NCI-H1694 (cell line): Measurements from ENCODE around the gene SLC25A48.
"Not testable (repeated sequence)": the region's sequence is repeated elsewhere in the genome, so short reads cannot be mapped to it uniquely, and the experiment has no call there.

Experiments
- DNase-seq: peaks from one replicate; lab custom pipeline; 2025; lab: John Stamatoyannopoulos, UW

SLC25A48 gene

DNA sequence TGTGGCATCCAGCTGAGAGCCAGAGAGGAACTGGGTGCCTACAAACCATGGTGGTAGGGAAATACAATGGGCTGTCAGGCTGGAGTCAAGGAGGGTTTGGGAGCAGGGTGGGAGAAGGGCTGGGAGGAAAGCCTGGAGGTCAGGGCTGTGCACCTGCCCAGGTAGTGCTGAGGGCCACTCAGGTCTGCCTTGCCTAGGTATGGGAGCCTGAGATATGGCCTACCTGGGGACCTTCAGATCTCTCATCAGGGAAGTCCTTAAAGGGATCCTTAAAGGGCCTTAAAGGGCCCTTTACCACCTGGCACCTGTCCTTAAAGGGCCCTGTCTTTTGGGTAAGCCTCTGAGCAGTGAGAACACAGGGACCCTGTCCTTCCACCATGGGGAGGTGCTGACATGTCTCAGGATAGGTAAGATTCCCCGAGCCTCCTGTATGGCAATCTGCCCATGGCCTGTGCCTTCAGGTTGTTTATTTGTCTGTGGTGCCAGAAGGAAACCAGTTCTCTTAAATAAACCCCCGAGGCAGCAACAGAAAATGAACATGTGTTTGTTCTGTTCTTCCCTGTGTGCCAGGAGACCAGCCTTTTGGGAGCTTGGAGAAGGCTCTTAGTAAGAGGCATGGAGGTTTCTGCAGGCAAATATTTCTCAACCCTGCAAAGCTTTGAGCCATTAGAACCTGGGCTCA is 23.3 kb downstream of the SLC25A48 start:
- no peak for DNase-seq

DNA sequence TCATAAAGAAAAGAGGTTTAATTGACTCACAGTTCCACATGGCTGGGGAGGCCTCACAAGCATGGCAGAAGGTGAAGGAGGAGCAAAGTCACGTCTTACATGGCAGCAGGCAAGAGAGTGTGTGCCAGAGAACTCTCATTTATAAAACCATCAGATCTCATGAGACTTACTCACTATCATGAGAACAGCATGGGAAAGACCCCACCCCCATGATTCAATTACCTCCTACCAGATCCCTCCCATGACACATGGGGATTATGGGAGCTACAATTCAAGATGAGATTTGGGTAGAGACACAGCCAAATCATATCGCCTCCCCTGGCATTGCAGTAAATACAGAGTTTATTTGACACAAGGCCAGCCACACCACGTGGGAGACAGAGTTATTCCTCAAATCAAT is 24.7 kb downstream of the SLC25A48 start:
- not testable (repeated sequence) for DNase-seq

DNA sequence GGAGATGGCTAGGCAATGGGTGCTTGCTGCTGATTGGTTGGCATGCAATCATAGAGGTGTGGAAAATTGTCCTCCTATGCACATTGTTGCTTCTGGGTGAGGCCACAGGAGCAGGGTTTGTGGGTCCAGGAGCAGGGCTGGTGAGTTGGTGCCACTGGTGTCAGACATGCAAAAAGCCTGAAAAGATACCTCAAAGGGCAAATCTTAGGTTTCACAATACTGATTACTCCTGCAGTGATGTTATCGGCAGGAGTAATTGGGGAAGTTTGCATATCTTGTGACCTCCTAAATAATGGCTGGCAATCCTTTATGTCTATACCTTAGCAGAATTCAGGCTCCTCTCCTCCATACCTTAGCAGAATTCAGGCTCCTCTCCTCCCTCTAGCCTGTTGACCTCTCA is 25.2 kb downstream of the SLC25A48 start:
- no peak for DNase-seq

DNA sequence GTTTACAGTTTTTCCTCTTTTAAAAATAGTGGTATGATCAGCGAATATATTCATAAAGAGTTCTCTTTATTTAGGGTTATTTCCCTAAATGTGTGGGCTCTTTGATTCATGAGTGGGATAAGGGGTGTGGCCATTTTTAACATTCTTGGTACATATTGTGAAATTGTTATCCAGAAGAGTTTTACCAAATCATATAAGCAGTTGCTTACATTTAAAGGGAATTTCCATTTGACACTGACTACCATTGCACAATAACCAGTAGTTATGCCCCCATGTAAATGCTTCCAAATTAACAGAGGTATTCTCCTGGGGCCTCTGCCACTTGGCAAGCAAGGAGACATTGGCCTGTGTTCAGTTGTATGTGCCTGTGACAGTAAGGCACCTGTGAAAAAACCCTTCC is 27.2 kb downstream of the SLC25A48 start:
- DNase-seq, result no peak

DNA sequence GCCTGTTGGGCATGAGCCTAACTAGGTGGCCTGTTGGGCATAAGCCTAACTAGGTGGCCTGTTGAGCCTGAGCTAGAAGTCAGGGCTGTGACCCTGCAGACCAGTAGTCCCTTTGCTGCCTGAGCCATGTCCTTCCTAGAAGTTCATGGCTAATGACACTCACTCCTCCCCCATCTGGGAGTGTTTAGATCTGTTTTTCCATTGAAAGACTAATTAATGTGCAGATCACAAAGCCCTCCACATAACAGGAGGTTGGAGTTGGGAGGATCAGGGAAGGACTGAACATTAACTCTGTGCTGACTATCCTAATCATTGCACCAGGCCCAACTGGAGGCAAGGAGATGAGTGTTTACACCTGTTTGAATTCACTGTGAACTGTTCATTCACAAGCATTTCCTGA is 27.6 kb downstream of the SLC25A48 start:
- DNase-seq, result no peak

DNA sequence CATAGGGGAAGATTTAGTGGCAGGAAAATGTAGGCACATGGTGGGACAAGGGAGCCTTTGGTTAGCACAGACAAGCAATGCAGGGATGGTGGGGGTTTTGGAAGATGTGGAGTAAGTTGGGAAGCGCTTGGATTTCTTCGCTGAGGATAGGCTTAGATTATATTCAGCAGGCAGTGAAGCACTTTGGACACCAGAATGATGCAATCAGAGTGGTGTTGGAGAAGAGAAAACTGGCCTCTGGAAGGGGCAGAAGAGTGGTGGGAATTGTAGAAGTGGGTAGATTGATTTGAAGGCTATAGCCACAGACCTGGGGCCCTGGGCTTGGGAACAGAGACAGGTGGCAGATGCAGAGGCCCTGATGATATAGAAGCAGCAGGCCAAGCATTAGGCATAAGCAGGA is 28.3 kb downstream of the SLC25A48 start:
- DNase-seq, result no peak

DNA sequence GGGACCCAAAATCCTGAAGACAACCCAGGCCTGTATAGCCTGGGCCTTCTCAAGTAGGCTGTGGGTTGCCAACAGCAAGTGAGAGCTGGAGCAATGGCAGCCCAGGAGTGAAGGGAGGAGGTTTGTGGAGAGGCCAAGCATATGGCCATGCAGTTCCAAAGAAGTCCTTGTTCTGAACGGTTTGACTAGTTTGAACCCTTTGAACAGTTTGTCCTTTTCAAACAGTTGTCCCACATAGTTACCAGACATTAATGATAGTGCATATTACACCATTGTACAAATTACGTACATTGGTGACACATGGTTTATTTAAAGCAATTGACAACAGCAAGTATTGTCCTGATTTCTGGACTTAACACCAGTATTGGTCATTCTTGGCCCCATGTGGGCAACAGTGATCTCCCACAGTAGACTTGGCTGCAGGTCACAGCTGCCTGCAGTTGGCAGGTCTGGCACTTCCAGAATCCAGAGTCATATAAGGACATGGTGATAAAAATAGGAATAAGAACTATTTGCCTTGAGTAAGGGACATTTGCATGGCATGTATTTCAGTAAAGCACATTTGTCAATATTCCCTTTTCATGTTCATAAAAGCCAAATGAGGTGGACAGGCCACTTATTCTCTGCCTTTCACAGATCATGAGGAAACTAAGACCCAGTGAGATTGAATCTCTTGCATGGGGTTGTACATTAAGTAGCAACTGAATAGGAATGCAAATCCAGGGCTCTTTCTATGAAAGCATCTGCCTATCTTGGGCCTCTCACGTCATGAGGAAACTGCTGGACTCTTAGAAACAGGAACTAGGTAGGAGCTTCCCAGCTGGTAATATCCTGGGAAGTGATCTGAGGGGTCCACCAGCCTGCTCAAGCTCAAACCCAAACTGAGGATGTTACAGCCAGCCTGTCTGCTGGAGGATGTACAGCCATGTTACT is 30.3 kb downstream of the SLC25A48 start:
- DNase-seq, result no peak

DNA sequence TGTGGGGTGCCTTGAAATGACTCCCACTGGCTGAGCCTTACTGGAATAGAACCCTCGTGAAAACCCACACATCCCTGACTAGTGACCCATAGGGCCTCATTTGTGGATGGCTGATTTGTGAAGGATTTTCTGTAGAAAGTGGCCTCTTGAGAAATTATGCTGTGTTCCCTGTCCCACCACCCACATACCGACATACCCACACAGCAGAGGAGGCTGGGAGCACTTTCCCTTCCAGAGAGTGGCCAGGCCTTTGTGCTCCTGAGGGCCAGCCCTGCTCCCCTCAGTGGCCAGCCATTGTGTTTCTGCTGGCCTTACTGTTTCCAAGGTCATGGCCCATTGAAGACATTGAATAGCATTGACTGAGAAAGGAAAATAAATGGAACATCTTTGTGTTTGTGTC is 31.6 kb downstream of the SLC25A48 start:
- no peak for DNase-seq

DNA sequence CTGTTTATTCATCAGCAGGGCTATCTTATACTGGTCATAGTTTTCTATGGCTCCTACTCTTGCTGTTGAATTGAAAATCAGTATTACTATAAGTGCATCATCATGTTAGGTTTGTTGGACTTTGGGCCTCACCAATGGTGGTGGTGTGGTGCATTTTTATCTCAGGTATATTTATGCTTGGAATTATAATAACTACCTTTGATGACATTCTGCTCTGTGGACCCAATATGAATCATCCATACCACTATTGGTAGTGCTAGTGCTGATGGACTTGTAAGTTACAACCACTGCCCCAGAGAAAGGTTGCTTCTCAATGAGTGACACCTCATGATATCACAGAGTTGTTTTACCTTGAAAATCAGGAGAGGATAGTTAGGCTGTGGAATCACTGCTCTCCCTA is 33.1 kb downstream of the SLC25A48 start:
- DNase-seq, result no peak

DNA sequence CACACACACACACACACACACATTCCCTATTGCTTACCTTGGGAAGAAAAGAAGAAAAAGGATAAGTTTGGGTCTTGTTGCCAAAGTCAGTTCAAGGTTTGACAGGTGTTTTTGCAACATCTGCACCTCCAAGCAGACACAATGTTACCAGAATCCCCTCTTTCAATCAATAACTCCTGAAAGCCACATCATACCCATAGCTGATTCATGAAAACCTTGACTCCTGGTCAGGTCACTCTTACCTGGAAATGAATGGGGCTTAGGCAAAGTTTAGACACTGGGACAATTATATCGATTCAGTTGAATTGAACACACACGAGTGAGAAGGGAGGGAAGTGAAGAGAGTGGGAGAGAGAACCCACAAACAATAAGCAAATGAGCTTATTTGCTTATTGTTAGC is 34.2 kb downstream of the SLC25A48 start:
- no peak for DNase-seq

DNA sequence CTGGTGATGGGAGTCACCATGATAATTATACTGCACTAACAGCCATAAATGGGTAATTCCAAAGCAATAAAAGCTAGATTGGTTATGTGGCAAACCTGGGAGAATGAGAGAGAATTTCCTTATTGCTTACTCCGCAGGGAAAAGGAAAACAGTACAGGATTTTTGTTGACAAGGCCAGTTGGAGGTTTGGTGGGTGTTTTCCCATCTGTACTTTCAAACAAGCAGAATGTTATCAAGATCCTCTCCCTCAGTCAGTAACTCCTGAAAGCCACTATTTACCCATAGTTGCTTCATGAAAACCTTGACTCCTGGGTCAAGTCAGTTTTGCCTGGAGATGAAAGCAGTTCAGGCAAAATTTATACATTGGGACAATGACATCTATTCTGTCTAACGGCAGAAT is 34.8 kb downstream of the SLC25A48 start:
- no peak for DNase-seq

DNA sequence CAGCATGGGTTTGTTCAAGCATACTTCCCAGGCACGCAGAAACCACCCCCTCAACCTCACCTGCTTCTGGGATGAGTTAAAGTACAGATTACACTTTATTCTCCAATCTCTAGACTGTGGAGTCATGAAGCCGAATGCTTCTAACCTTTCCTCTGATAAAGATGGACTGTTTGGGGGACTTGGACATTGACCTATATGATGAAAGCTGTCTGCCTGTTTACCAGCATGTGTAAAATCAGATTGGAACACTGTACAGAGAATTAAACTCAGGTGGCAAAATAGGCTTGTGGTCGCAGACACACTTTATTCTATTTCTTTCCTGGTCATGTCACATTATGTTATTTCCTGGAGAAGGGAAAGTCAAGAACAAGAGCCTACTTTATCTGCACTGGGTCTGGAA is 35.5 kb downstream of the SLC25A48 start:
- no peak for DNase-seq

DNA sequence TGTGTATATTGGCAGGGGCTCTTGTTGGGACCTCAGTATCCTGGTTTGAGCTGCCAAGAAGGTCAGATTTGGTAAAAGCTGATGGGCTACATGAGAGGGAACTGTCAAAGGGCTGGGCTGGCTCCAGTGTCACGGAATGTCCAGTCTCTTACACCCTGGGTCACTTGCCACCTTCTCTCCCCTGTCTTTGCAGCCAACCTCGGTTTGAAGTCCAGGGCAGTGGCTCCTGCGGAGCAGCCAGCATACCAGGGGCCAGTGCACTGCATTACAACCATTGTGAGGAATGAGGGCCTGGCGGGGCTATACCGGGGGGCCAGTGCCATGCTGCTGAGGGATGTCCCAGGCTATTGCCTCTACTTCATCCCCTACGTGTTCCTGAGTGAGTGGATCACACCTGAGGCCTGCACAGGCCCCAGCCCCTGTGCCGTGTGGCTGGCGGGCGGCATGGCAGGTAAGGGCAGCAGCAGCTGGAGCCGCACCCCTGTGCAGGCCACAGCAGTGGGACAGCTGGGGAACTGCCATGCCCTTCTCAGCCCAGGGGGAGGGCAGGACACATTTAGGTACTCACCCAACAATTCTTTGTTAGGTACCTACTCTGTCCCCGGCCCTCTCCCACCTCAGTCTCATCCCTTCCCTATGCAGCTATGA is 36.9 kb downstream of the SLC25A48 start:
- no peak for DNase-seq

DNA sequence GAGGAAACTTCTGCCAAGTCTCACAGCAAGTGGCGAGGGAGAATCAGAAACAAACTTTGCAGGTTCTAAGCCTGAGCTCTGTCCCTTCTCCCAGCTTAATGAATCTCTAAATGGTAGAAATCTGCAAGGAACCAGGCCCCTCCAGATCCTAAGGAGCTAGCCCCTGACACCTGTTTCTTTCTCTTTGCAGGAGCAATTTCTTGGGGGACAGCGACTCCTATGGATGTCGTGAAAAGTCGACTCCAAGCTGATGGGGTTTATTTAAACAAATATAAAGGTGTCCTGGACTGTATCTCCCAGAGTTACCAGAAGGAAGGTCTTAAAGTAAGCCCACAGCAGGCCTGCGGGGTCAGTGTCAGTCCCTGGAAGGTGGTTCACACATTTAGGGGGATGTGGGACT is 39.4 kb downstream of the SLC25A48 start:
- DNase-seq, result no peak

DNA sequence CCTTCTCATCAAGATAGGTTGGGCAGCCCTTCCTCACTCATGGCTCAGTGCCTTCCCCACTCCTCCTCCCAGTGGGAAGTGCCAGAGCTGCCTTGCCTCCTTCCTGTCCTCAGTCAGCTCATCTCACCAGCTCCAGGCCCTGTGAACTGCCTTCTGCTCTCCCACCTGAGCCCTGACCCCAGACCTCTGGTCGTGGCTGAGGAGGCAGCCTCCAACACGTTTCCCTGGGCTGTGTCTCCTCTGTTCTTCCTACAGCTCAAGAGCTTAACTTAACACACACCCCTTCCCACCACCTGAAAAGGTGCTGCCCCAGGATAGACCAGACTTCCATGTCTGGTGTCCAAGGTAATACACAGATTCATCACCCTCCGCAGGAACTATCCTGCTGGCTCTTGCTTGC is 40.0 kb downstream of the SLC25A48 start:
- DNase-seq, result no peak

DNA sequence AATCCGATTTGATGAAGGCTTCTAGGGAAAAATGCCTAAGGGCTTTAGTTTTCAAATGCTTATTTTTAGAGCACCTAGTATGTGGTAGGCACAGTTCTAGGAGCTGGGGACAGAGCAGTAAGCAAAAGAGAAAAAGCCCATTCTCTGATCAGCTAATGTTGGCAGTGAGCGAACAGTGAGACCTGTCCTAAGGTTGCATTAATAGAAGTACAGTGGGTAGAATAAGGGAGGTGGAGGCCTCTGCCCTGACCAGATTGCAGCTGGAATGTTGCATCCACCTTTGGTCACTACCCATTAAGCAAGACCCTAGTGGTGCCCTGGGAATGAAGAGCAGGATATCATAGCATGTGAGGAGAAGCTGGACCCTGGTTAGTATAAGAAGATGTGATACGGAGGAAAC is 41.1 kb downstream of the SLC25A48 start:
- DNase-seq, result no peak

DNA sequence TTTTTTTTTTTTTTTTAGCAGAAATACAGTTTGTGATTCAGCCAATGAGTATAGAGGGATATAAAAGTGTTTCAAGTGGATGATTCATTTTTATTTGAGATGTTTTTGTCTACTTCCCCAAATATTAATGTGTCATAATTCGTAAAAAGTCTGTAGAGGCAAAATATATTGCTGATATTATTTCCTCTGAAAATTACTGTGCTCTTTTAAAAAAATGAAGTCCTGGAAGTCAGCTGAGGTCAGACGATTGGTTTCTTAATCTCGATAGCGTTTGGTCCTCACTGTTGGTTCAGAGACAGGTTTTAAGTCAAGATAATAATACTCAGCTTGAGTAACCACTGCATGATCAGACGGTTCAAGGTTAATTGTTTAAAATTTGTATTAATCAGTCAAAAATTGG is 41.7 kb downstream of the SLC25A48 start:
- DNase-seq, result no peak

DNA sequence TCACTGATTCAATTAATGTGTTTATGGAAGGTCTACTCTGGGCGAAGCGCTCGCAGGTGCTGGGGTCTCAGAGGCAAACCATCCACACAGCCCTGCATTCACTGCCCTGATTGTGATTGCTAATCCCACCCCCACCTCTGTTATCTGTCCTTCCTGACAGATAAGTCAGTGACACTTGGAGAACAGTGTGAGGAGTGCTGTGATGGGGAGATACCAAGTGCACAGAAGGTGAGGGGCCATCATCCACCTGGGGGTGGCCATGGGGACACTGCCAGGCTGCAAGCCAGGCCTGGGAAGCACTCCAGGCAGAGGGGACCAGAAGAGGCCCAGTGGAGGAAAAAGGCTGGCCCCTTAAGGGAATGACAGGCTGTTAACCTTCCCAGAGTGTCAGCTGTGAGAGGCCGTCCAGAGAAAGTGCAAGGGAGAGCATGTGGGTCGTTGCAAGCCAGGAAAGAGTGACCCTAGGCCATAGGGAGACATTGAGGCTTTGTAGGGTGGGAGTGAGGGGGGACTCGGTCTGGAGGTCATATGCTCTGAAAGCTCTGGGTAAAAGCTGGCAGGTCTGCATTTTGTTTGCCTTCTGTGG is 43.2 kb downstream of the SLC25A48 start:
- DNase-seq, result no peak

DNA sequence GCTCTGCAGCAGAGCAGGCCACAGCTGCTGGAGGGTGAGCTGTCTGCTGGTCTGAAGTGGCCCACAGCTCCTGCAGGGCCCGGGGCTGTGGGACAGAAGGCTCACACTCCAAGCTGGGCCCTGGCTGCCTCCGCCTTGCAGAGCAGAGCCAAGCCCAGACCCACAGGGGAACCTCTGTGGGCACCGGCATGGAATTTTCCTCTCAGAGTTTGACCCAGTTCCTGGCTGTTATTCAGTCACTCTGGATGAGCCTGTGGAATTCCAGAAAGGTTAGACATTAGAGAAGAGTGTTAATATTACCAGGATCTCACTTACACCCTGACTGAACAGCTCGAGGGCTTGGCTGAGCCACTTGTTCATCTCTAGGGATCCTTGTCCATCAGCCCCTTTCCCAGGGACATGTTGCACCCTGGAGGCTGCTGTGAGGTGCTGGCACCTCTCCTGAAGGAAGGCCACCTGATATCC is 43.7 kb downstream of the SLC25A48 start:
- no peak for DNase-seq

DNA sequence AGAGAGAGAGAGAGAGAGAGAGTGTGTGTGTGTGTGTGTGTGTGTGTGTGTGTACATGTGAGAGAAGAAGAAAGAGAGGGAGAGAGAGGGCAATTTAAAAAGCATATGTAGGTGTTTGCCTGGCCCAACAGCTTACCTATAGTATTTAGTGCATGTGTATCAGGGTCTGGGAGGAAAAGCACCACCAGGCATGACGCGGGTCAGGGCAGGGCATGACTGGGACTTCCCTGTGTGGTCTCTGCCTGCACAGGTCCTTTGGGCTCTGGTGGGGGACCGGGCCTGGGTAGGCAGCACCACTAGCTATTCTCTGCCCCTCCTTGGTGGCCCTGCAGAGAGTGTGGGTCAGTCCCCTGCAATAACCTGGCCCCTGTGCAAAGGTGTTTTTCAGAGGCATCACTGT is 45.1 kb downstream of the SLC25A48 start:
- no peak for DNase-seq

DNA sequence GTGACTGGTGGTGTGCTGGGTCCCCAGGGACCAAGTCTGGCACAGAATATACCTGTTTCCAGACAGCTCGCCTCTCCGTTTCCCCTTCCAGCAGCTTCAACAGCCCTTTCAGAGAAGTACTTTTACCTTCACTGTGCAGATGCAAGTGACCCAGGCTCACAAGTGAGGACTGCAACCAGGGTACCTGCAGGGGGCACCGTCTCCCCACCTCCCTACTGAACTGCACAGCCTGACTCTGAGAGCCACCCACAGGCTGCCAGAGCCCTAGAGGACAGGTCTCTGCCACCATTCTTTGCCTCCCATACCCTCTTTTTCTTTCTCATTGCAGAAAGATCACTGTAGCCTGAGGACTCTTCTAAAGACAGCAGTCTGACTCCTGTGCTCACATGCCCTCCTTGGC is 45.8 kb downstream of the SLC25A48 start:
- DNase-seq, result no peak

DNA sequence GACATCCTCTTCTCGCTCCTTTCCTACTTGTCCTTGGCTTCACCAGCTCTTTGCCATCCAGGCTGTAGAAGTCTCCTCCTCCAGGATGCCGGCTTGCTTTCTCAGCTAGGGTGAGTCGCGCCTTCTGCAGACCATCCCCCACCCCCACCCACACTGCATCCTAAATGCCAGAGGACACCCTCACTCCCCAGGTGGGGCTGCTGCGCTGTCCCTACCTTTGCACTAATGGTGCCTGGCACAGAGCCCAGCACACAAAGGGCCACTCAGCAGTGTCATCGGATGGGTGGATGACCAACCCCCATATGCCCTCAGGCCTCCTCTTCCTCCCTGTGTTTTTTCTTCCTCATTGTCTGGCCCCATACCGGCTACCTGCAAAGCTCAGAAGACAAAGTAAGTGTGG is 46.3 kb downstream of the SLC25A48 start:
- no peak for DNase-seq

DNA sequence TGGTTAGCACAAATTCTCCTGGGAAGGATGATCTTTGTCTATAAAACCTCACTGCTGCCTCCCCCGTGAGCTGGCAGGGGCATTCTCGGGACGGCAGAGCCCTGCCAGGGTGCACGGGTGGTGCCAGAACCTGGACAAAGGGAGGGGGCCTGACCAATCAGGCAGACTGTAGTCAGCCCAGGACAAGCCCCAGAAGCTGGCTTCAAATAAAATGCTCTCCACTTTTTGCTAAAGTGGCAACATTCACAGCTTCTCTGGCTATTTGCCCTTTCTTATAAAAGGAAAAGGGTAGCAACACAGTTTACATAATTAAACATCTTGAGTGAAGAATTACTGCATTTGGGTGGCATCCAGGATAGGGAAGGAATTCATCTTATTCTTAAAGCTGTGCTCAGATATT is 46.8 kb downstream of the SLC25A48 start:
- no peak for DNase-seq
